ENCODE measurements around the gene ASB3.

- TF ChIP-seq CTCF (conservative IDR thresholded peaks at IDR 0.05; ENCODE audit: low read length) (no peak), EZH2phosphoT487 (IDR thresholded peaks at IDR 0.05; ENCODE audit: borderline replicate concordance, low read depth, low read length) (no peak)
These were observed 154.0 kb downstream of the ASB3 start for GRCh38 chr2:53632714-53633113.

All from OCI-LY7 (cell line).